ENCODE data around the gene RIIAD1.
A peak's percentile ranks its signal among the peaks of the same experiment; 100 is the strongest.
"Not testable (repeated sequence)": the region's sequence is repeated elsewhere in the genome, so short reads cannot be mapped to it uniquely, and the experiment has no call there.

RIIAD1 gene

DNA sequence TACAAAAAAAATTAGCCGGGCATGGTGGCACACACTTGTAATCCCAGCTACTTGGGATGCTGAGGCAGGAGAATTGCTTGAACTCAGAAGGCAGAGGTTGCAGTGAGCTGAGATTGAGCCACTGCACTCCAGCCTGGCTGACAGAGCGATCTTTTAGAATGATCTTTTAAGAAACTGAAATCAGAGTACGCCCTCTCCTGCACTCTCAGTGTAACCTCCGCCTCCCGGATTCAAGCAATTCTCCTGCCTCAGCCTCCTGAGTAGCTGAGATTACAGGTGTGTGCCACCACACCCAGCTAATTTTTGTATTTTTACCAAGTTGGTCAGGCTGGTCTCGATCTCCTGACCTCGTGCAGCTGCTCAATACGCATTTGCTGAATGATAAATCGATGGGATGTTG lies 12.7 kb downstream of the RIIAD1 start:
- not testable (repeated sequence) for DNase-seq (ENCODE audit: low spot score)

DNA sequence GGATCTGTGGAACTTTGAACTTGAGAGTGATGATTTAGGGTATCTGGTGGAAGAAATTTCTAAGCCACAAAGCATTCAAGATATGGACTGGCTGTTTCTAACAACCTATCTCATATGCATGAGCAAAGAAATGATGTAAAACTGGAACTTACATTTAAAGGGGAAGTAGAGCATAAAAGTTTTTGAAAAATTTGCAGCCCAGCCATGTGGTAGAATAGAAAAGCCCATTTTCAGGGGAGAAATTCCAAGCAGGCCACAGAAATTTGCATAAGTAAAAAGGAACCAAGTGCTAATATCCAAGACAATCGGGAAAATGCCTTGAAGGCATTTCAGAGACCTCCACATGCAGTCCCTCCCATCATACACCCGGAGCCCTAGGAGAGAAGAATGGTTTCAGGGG lies 15.7 kb downstream of the RIIAD1 start:
- DNase-seq (ENCODE audit: low spot score) = no peak

- DNase-seq (ENCODE audit: low spot score) = no peak
Observed at GRCh38 chr1:151737479-151737878, 16.2 kb downstream of the RIIAD1 start.

DNA sequence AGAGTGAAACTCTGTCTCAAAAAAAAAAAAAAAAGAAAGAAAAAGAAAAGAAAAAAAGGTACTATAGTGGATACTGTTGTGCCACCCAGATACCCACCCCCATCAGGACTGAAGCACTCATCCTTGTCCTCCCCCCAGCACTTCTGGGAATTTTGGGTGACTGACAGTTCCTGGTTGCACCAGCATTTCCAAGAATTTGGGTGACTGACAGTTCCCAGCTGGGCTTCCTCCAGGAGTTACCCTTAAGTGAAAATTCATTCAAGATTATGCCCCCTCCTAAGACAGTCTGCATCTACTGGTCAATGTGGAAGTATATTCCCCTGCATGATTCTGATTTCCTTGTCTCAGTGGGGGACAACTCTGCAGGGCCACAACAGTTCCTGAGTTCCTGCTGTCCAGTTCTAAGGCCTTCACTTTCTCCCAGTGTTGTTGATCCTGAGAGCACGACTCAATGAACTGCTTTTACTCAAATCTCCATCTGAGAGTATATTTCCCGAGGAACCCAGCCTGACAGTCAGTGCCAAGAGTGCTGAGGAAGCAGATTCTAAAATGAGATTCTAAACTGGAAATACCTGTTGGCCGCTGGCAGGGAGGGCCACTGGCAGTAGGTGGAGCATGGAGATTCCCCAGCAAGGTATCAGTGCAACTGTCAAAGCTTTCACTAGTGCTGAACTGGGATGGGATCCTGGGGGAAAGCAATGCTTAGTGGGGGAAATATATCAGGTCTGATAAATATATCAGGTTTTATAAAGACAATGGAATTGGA lies 18.5 kb downstream of the RIIAD1 start:
- DNase-seq (ENCODE audit: low spot score) = peak; percentile 51

DNA sequence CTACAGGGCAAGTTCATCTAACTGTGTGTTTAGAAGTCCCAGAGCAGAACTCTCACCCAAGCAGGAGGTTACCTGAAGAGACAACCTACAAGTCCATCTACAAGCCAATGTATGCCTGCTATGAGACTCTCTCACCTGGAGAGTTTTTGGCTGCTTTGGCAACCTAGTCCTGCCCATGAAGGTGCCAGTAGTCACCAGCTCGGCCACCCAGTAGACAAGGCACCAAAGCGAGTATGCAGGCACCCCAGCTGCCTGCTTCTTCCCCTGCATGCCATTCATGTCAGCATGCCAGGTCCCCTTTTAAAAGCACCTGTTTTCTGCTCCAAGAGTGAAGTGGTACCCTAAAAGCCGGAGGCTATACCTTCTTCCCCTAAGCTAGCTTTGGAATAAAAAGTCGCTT lies 20.2 kb downstream of the RIIAD1 start:
- no peak for DNase-seq (ENCODE audit: low spot score)

GRCh38 chr1:151756291-151756690 lies 35.0 kb downstream of the RIIAD1 start:
- DNase-seq (ENCODE audit: low spot score) = no peak

DNA sequence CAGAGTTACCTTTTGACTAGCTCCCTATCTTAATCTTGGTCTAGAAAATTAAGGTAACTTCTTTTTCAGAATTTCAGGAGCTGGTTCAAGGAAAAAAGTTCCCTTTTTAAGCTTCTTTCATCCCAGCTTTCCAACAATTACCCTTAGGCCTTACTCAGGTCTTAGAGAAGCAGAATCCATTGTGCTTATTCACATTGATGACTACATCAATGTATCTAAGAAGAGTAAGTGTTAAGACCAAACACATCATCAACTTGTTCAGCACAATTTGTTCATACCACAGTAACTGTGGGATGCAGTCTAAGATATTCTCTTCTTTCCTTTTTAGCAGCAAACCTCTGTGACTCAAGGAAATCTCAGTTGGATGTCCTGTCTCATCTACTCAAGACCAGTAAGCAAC lies 37.9 kb downstream of the RIIAD1 start:
- DNase-seq (ENCODE audit: low spot score) = no peak

- DNase-seq (ENCODE audit: low spot score) = no peak
Observed at GRCh38 chr1:151760597-151761385, 39.5 kb downstream of the RIIAD1 start.

DNA sequence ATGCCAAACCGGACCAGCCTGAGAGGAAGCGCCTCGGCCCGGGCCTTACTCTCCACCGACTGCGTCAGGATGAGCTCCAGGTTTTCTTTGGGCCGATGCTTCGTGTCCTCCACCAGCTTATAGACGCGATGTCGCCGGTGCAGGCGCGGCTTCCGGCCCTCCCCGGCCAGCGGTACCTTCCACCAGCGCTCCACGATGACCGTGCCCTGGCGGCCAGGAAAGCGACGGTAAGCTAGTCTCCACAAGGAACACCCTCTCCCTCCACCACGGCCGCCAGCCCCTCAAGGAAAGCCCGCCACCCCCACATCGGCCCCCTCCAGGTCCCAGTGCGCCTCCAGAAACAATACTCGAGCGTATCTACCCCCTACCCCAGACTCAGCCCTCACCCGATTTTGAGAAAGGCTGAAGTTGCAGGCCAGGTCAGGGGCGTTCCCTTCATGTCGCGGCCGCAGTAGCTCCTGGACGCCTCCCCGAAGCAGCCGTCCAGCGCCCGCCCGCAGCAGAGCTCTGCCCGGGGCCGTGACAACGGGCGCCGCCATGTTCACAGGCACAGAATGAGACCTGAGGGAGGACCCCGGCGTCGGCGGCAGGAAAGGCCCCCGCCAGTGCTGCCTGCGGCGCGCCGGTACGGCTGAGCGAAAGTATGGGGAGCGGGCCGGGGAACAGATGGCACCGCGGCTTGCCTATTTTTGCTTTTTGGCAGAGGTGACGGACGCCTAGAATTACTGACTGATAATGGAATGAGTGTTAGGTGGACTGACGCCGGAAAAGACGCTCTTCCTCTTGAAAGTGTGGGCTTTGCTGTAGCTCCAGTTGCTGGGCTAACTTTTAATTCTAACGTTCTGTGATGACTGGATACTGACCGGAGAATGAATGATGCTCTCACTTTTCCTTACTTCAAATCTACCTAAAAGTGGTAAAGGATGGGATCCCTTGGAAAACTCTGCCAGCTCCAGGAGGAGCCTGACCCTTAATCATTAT lies 41.9 kb downstream of the RIIAD1 start, which contains the start of gene MRPL9:
Gene MRPL9, minus strand, starts transcription at position 556 of the 981 bp plus-strand sequence. Its CDS starts 17 bp downstream, at position 539.
- DNase-seq (ENCODE audit: low spot score) = peak; percentile 98

- no peak for DNase-seq (ENCODE audit: low spot score)
Observed at GRCh38 chr1:151763990-151764389, 42.7 kb downstream of the RIIAD1 start.

GRCh38 chr1:151768351-151769066 lies 47.2 kb downstream of the RIIAD1 start:
- peak; percentile 14 for DNase-seq (ENCODE audit: low spot score)

- DNase-seq (ENCODE audit: low spot score) = not testable (repeated sequence)
Observed at GRCh38 chr1:151769270-151769669, 47.9 kb downstream of the RIIAD1 start.

DNA sequence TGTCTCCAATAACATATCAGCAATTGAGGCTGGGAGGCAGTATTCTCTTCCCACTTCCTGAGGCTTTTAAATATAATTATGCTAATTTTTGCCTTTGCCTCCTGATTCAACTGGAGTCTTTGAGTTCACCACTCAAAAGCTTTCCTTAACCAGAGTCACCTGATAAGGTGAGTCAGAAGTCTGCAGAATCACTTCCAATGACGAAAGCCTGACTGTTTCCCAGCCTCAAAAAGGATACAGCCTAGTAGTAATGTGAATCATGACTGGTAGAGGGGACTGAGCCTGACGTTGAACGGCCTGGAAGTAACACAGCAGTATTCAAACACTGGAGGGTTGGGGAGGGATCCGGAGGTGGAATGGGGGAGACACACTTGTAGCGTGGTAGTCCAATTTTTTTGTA lies 52.4 kb downstream of the RIIAD1 start:
- no peak for DNase-seq (ENCODE audit: low spot score)

DNA sequence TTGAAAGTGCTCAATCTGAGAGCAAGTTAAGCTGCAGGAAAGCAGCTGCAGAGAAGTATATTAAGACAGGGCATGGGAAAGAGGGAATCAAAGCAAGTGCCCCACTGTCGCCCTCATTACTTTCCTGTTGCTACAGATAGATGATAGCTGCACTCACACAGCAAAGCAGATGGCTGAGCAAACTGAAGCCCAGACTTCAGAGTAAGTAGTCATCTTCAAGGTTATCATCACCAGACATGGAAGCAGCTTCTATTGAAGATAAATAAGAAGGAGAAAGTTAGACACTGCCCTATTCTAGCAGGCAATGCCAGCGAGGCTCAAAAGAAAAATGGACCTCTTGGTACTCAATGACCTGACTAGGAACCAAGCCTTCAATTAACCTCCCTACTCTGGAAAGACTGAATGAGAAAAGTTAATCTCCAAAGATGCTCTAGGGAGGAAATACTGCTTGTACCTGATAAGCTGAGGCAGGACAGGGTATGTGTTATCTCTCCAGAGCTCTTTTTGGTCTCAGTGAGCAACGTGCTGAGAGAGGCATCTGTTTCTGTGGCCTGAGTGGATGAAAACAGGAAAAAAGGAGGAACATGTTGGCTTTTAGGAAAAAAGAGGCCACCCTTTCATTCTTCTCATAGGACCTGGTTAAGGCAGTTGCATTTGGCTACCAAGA lies 53.1 kb downstream of the RIIAD1 start:
- DNase-seq (ENCODE audit: low spot score) = no peak

DNA sequence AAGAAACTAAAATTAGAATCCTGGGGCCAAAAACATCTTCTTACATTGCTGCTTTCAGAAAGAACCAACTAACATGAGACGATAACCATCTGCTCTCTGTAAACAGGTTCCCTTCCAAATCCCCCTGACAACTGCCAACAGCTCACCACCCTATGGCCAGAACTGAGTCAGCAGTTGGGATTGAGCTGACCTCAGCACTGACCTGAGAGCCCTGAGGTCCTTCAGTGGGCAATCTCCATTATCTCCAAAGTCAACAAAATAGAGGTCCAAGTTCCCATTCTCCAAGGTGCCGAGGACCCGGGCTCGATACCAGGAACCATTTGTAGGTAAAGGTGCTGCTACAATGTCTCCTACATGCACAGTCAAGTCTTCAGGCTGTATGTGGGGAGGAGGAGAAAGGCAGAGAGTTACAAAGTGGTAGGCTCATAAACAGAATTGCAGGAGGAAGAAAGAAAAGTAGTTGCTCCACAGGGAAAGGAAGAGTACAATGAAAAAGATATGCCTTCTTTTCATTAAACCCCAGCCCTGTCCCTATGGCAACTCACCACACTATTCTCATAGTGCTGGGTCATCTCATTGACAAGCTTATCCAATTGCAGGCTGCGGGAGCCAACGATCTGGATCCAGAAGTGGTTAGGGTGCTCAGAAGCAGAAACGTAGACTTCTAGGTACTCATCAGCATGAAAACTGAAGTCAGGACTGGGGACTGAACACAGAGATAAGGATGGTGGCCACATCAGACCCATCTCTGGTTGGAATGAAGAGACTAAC lies 54.8 kb downstream of the RIIAD1 start:
- no peak for DNase-seq (ENCODE audit: low spot score)

- no peak for DNase-seq (ENCODE audit: low spot score)
Observed at GRCh38 chr1:151776665-151777062, 55.3 kb downstream of the RIIAD1 start.

DNA sequence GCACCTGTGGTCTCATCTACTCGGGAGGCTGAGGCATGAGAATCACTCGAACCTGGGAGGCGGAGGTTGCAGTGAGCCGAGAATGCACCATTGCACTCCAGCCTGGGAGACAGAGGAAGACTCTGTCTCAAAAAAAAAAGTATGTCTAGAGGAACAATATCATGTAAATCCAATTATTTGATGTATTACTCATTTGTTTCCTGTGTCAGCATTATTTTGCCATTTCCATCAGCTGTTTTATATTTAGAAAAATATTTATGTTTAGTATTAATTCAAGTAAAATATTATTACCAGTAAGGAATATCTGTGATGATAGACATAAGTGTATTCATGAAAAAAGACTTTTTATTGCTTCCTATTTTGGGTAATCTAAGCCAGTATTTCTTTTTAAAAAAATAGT lies 56.0 kb downstream of the RIIAD1 start:
- DNase-seq (ENCODE audit: low spot score) = no peak
